Coronary artery (tissue), 2 donors: ENCODE data around the gene RASAL1.

Experiments used
- DNase-seq: peaks from one replicate; pipeline ENCODE4 v3.0.0-alpha.2; 2017; ENCODE audit warnings: low spot score
- H3K27ac ChIP-seq, 2 donors: fragments of 200-600 bp; sonication (generic); one replicate each; pipeline ENCODE4 v1.5.1; 2016 to 2019
- H3K4me3 ChIP-seq: fragments of 200-600 bp; sonication (generic); 2 replicates; pipeline ENCODE4 v1.5.1; 2016; ENCODE audit warnings: mild to moderate bottlenecking, moderate library complexity
- TF ChIP-seq, protein P1 (sequence below): fragments of 200-600 bp; sonication (generic); IDR thresholded peaks from one replicate; pipeline ENCODE4 v1.5.1; 2019; ENCODE audit warnings: antibody characterized with exemption

Gene RASAL1

GRCh38 chr12:113115455-113116126 lies 20.0 kb downstream of the RASAL1 start:
- DNase-seq: no peak
- TF ChIP-seq, protein P1, sequence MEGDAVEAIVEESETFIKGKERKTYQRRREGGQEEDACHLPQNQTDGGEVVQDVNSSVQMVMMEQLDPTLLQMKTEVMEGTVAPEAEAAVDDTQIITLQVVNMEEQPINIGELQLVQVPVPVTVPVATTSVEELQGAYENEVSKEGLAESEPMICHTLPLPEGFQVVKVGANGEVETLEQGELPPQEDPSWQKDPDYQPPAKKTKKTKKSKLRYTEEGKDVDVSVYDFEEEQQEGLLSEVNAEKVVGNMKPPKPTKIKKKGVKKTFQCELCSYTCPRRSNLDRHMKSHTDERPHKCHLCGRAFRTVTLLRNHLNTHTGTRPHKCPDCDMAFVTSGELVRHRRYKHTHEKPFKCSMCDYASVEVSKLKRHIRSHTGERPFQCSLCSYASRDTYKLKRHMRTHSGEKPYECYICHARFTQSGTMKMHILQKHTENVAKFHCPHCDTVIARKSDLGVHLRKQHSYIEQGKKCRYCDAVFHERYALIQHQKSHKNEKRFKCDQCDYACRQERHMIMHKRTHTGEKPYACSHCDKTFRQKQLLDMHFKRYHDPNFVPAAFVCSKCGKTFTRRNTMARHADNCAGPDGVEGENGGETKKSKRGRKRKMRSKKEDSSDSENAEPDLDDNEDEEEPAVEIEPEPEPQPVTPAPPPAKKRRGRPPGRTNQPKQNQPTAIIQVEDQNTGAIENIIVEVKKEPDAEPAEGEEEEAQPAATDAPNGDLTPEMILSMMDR: no peak
- Histone ChIP-seq H3K27ac (no peak overlapping the region), H3K4me3 (no peak overlapping the region)

- TF ChIP-seq, protein P1: no peak
- H3K4me3 ChIP-seq: no peak overlapping the region
- no peak overlapping the region for H3K27ac ChIP-seq
- DNase-seq: no peak
These were observed 20.9 kb downstream of the RASAL1 start for GRCh38 chr12:113114447-113115178.

DNA sequence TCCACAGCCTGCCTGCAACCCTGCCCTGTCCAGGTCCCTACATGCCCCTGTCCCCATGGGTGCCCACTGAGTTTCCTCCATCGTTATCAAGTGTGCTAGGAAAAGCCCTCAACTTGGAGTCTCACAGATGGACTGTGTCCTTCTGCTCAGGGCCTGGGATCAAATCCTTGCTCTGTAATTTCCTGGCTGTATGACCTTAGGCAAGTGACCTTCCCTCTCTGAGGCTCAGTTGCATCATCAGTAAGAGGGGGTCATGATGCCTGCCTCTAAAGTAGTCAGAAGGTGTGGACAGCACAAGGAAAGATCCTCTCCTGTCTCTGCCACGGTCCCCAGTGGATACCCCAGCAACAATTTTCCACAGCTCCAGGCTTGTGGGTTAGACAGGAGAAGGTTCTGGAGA lies 22.2 kb downstream of the RASAL1 start:
- DNase-seq: no peak
- TF ChIP-seq, protein P1: no peak
- Histone ChIP-seq H3K4me3 (no peak overlapping the region), H3K27ac (no peak overlapping the region)

- TF ChIP-seq, protein P1: no peak
These were observed 23.3 kb downstream of the RASAL1 start for GRCh38 chr12:113112043-113112899.

DNA sequence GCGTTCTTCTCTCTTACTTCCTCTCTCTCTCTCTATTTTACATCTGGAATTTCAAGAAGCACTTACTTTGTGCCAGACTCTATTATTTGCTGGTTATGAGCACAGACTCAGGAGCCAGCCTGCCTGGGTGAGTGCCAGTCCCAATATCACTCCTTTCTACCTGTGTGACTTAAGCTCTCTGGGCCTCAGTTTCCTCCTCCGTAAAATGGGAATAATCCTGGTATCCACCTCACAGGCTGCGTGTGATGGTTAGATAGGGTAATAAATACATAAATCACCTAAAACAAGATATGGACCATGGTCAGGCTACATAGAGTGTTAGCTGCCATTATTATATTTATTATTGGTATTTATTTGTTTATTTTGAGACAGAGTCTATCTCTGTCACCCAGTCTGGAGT lies 24.3 kb downstream of the RASAL1 start:
- DNase-seq: no peak
- H3K4me3 ChIP-seq: no peak overlapping the region
- no peak overlapping the region for H3K27ac ChIP-seq
- TF ChIP-seq, protein P1: no peak

More at GRCh38 chr12:113112043-113112899, 23.3 kb downstream of the RASAL1 start:
- no peak overlapping the region for H3K4me3 ChIP-seq
- H3K27ac ChIP-seq: no peak overlapping the region
- no peak for DNase-seq

- TF ChIP-seq, protein P1: no peak
- no peak for DNase-seq
- H3K4me3 ChIP-seq: no peak overlapping the region
- no peak overlapping the region for H3K27ac ChIP-seq
These were observed 25.5 kb downstream of the RASAL1 start for GRCh38 chr12:113109872-113110599.
